Prostate gland (tissue), 2 donors: Measurements from ENCODE around the gene NME3.

Experiments used
- CTCF ChIP-seq, 4 experiments: fragments of 200-600 bp in 2 of 4; fragments of 450-650 bp in 2 of 4; sonication (generic) in 2 of 4; IDR thresholded peaks; 1 replicate in 3 of 4; 2 replicates in 1 of 4; pipeline ENCODE4 v1.5.1; 2016 to 2019; ENCODE audit warnings: antibody characterized with exemption in 4 of 4, mild to moderate bottlenecking in 2 of 4, moderate library complexity in 2 of 4
- POLR2A ChIP-seq: fragments of 450-650 bp; IDR thresholded peaks from one replicate; pipeline ENCODE4 v1.6.1; 2016; ENCODE audit warnings: antibody characterized with exemption, mild to moderate bottlenecking
- POLR2AphosphoS5 ChIP-seq: sonication (generic); formaldehyde crosslinking; IDR thresholded peaks from one replicate; pipeline ENCODE4 v1.6.1; 2017; ENCODE audit warnings: antibody characterized with exemption

GRCh38 chr16:1800701-1801100 is 29.4 kb upstream of the NME3 start:
- TF ChIP-seq POLR2AphosphoS5 (no peak), POLR2A (no peak), CTCF (IDR thresholded peaks at IDR 0.05) (no peak)
